WTC11 (cell line): Measurements from ENCODE around the gene PLXNA2. TPM values are rescaled to one million over a fixed set of nuclear protein-coding genes. Genes with fewer than 3 reads are reported as not detected.

Source experiments
- ATAC-seq: fragments of 200-7000 bp; cut with Tn5 transposase; 2 replicates; pipeline ENCODE4 v1.10.0; 2021; ENCODE audit warnings: mild to moderate bottlenecking, moderate library complexity
- CTCF ChIA-PET: fragments of 300-600 bp; sonication (Branson Sonifier 250); formaldehyde crosslinking; loops from one replicate; lab custom pipeline; 2021; ENCODE audit warnings: antibody characterized with exemption; lab: Charles Lee
- POLR2A ChIA-PET: fragments of 350-600 bp; sonication (Branson Sonifier 250); formaldehyde crosslinking; loops from one replicate; lab custom pipeline; 2021; ENCODE audit warnings: antibody characterized with exemption; lab: Charles Lee
- DNase-seq: peaks from one replicate; pipeline ENCODE4 v3.0.0; 2021; ENCODE audit warnings: low spot score
- H3K27ac Mint-ChIP-seq: 2 replicates; pipeline ENCODE4 v1.8.0; 2021; ENCODE audit warnings: mixed read lengths
- H3K27me3 Mint-ChIP-seq: 2 replicates; pipeline ENCODE4 v1.8.0; 2021; ENCODE audit warnings: low read depth, mild to moderate bottlenecking, moderate library complexity, mixed read lengths
- H3K36me3 Mint-ChIP-seq: 2 replicates; pipeline ENCODE4 v1.8.0; 2021; ENCODE audit warnings: mixed read lengths
- H3K4me1 Mint-ChIP-seq: 2 replicates; pipeline ENCODE4 v1.8.0; 2022; ENCODE audit warnings: mixed read lengths
- H3K4me3 Mint-ChIP-seq: 2 replicates; pipeline ENCODE4 v1.8.0; 2021; ENCODE audit warnings: mild to moderate bottlenecking, moderate library complexity, mixed read lengths
- H3K9me3 Mint-ChIP-seq: 2 replicates; pipeline ENCODE4 v1.8.0; 2021; ENCODE audit warnings: mixed read lengths
- ATF1 ChIP-seq: sonication (generic); formaldehyde crosslinking; IDR thresholded peaks from 2 replicates; pipeline ENCODE4 v1.8.1; 2023; ENCODE audit warnings: mild to moderate bottlenecking, moderate library complexity, missing genetic modification reagents
- ATF6 ChIP-seq: sonication (generic); formaldehyde crosslinking; IDR thresholded peaks from 2 replicates; pipeline ENCODE4 v1.8.1; 2023; ENCODE audit warnings: mild to moderate bottlenecking, missing genetic modification reagents
- E2F5 ChIP-seq: sonication (generic); formaldehyde crosslinking; IDR thresholded peaks from 2 replicates; pipeline ENCODE4 v1.8.1; 2022; ENCODE audit warnings: mild to moderate bottlenecking, moderate library complexity, missing genetic modification reagents
- FOXJ3 ChIP-seq: sonication (generic); formaldehyde crosslinking; IDR thresholded peaks from 2 replicates; pipeline ENCODE4 v1.9.0; 2021; ENCODE audit warnings: missing genetic modification reagents, mild to moderate bottlenecking, borderline replicate concordance
- FOXK1 ChIP-seq: sonication (generic); formaldehyde crosslinking; IDR thresholded peaks from 2 replicates; pipeline ENCODE4 v1.8.0; 2022; ENCODE audit warnings: mild to moderate bottlenecking, moderate library complexity, missing genetic modification reagents
- FOXP4 ChIP-seq: sonication (generic); formaldehyde crosslinking; IDR thresholded peaks from 2 replicates; pipeline ENCODE4 v1.8.0; 2022; ENCODE audit warnings: mild to moderate bottlenecking, missing genetic modification reagents
- JUN ChIP-seq: sonication (generic); formaldehyde crosslinking; IDR thresholded peaks from 2 replicates; pipeline ENCODE4 v1.8.0; 2023; ENCODE audit warnings: mild to moderate bottlenecking, missing genetic modification reagents
- NFYB ChIP-seq: sonication (generic); formaldehyde crosslinking; conservative IDR thresholded peaks from 2 replicates; pipeline ENCODE4 v1.8.0; 2022; ENCODE audit warnings: low read depth, missing genetic modification reagents
- NR1H2 ChIP-seq: sonication (generic); formaldehyde crosslinking; IDR thresholded peaks from 2 replicates; pipeline ENCODE4 v1.9.0; 2021; ENCODE audit warnings: mild to moderate bottlenecking, moderate library complexity, missing genetic modification reagents
- total RNA-seq: library from RNA; stranded (reverse); gene quantifications from 3 replicates; pipeline ENCODE4 v1.2.3, GENCODE V29; 2021

The PLXNA2 gene
- total RNA-seq, 1 experiment from 2014 or later, result 4.2 TPM

- ATAC-seq (peak; percentile 16; the same call in 1 of the 2 replicates), DNase-seq (no peak)
- ChIA-PET POLR2A (no interaction called here), CTCF (interaction anchor here (0.9 to 1.6 kb wide), 8 partner anchors 13 to 167 kb away, joined by 3 to 6 read pairs (median 4); partner anchors contain the start of gene PLXNA2)
- Mint-ChIP-seq H3K27ac (no peak overlapping the region), H3K9me3 (no peaks in the 10 kb centered on the region; the same call in 1 of the 2 replicates), H3K4me3 (no peak overlapping the region), H3K27me3 (no peaks in the 10 kb centered on the region; the same call in 1 of the 2 replicates), H3K4me1 (peaks cover 25% of the 10 kb centered on the region), H3K36me3 (peaks cover 3% of the 10 kb centered on the region; the same call in 1 of the 2 replicates)
- TF ChIP-seq ATF6 (CRISPR knock-in tag), result no peak
These were observed 166.7 kb downstream of the PLXNA2 start for GRCh38 chr1:208077232-208078075.

GRCh38 chr1:208074353-208074752, 169.8 kb downstream of the PLXNA2 start:
- H3K36me3 Mint-ChIP-seq, result peaks cover 3% of the 10 kb centered on the region; the same call in 1 of the 2 replicates
- peaks cover 17% of the 10 kb centered on the region for H3K4me1 Mint-ChIP-seq
- ATAC-seq (no peak), DNase-seq (no peak)
- no peaks in the 10 kb centered on the region; the same call in 1 of the 2 replicates for H3K27me3 Mint-ChIP-seq
- ChIA-PET POLR2A (no interaction called here), CTCF (interaction anchor here (1.2 kb wide), 1 partner anchor 128 kb away, joined by 3 read pairs; no protein-coding TSS in a partner anchor)
- TF ChIP-seq NFYB (CRISPR knock-in tag), result no peak
- no peak for TF ChIP-seq FOXP4 (CRISPR knock-in tag)
- no peak for TF ChIP-seq ATF1 (CRISPR knock-in tag)
- no peak for TF ChIP-seq FOXJ3 (CRISPR knock-in tag)
- H3K4me3 Mint-ChIP-seq, result no peak overlapping the region
- no peak overlapping the region for H3K27ac Mint-ChIP-seq
- H3K9me3 Mint-ChIP-seq, result no peaks in the 10 kb centered on the region; the same call in 1 of the 2 replicates

GRCh38 chr1:208071435-208072031, 172.7 kb downstream of the PLXNA2 start:
- H3K27ac Mint-ChIP-seq, result no peak overlapping the region
- no peaks in the 10 kb centered on the region for H3K27me3 Mint-ChIP-seq
- H3K4me1 Mint-ChIP-seq, result 0 out of 2 replicates have a peak, but pooled peaks cover under 1% of the 10 kb centered on the region
- no peaks in the 10 kb centered on the region; the same call in 1 of the 2 replicates for H3K9me3 Mint-ChIP-seq
- DNase-seq (no peak), ATAC-seq (no peak)
- CTCF ChIA-PET, result interaction anchor here (1.3 to 1.6 kb wide), 4 partner anchors 39 to 167 kb away, joined by 3 to 4 read pairs (median 3); no protein-coding TSS in a partner anchor
- H3K36me3 Mint-ChIP-seq, result peaks cover 3% of the 10 kb centered on the region; the same call in 1 of the 2 replicates
- no peak overlapping the region for H3K4me3 Mint-ChIP-seq
- POLR2A ChIA-PET, result no interaction called here
- no peak for TF ChIP-seq JUN
- no peak for TF ChIP-seq ATF6 (CRISPR knock-in tag)
- no peak for TF ChIP-seq FOXK1
- TF ChIP-seq NR1H2 (CRISPR knock-in tag), result no peak
- TF ChIP-seq E2F5 (CRISPR knock-in tag), result no peak
